Endodermal cell (in vitro differentiated cells): ENCODE measurements around the gene NIFK. TPM values are rescaled to one million over a fixed set of nuclear protein-coding genes. Genes with fewer than 3 reads are reported as not detected.

Experiments used
- DNase-seq: peaks from one replicate; pipeline ENCODE4 v3.0.0-alpha.2; 2017
- H3K27ac ChIP-seq: 2 replicates; pipeline ENCODE4 v1.5.1; 2013; ENCODE audit warnings: mild to moderate bottlenecking, low read depth, low read length, moderate library complexity
- H3K27me3 ChIP-seq: 2 replicates; pipeline ENCODE4 v1.6.1; 2013; ENCODE audit warnings: mild to moderate bottlenecking, low read length, moderate library complexity; ENCODE audit not compliant: insufficient read depth, control insufficient read depth, poor library complexity, severe bottlenecking
- H3K36me3 ChIP-seq: 2 replicates; pipeline ENCODE4 v1.7.0; 2013; ENCODE audit warnings: mild to moderate bottlenecking, low read length, moderate library complexity; ENCODE audit not compliant: control insufficient read depth, insufficient read depth
- H3K4me1 ChIP-seq: one replicate; pipeline ENCODE4 v1.7.0; 2013; ENCODE audit warnings: low read length; ENCODE audit not compliant: control insufficient read depth, insufficient read depth
- H3K4me3 ChIP-seq: 2 replicates; pipeline ENCODE4 v1.5.1; 2013; ENCODE audit warnings: mild to moderate bottlenecking, low read length, moderate library complexity
- H3K9ac ChIP-seq: 2 replicates; pipeline ENCODE4 v1.6.1; 2013; ENCODE audit warnings: mild to moderate bottlenecking, low read length, moderate library complexity; ENCODE audit not compliant: poor library complexity, severe bottlenecking; ENCODE audit errors: extremely low read depth
- H3K9me3 ChIP-seq: 2 replicates; pipeline ENCODE4 v1.6.1; 2013; ENCODE audit warnings: mild to moderate bottlenecking, low read length, moderate library complexity; ENCODE audit not compliant: control insufficient read depth
- H3K27ac Mint-ChIP-seq: 2 replicates; pipeline ENCODE4 v1.8.0; 2020; ENCODE audit warnings: mixed read lengths
- H3K27me3 Mint-ChIP-seq: 2 replicates; pipeline ENCODE4 v1.8.0; 2021; ENCODE audit warnings: mild to moderate bottlenecking, mixed read lengths; ENCODE audit not compliant: insufficient read depth
- H3K36me3 Mint-ChIP-seq: 2 replicates; pipeline ENCODE4 v1.8.0; 2020; ENCODE audit warnings: low read depth, mixed read lengths
- H3K4me1 Mint-ChIP-seq: 2 replicates; pipeline ENCODE4 v1.8.0; 2020; ENCODE audit warnings: mixed read lengths
- H3K4me3 Mint-ChIP-seq: 2 replicates; pipeline ENCODE4 v1.8.0; 2020; ENCODE audit warnings: mild to moderate bottlenecking, moderate library complexity, mixed read lengths
- H3K9me3 Mint-ChIP-seq: 2 replicates; pipeline ENCODE4 v1.8.0; 2020; ENCODE audit warnings: mild to moderate bottlenecking, mixed read lengths
- CTCF ChIP-seq: fragments of 200-600 bp; sonication (generic); conservative IDR thresholded peaks from 2 replicates; pipeline ENCODE4 v1.5.0; 2021; ENCODE audit warnings: antibody characterized with exemption, mild to moderate bottlenecking
- WGBS, 2 experiments: methylation state at CpG; one replicate each; pipeline versions ENCODE4 v1.1.5 to v1.1.7; 2013; ENCODE audit warnings: missing lambda C conversion rate in 2 of 2, mixed read lengths in 1 of 2; ENCODE audit not compliant: insufficient coverage in 1 of 2, insufficient read length in 1 of 2; 5-methylcytosine and 5-hydroxymethylcytosine counted together
- total RNA-seq, 2 donors: library from RNA; stranded (reverse); fragmentation: NEBNext Ultra II Directional in 1 of 2; extraction: Animal tissue kit (Norgen Biotek cat#: 25700) in 1 of 2; gene quantifications; 2 replicates in 1 of 2; 3 replicates in 1 of 2; pipeline ENCODE4 v1.2.1, GENCODE V29; 2021

Gene NIFK
- total RNA-seq, 2 donors from 2014 or later: 64.2 to 88.5 TPM

DNA sequence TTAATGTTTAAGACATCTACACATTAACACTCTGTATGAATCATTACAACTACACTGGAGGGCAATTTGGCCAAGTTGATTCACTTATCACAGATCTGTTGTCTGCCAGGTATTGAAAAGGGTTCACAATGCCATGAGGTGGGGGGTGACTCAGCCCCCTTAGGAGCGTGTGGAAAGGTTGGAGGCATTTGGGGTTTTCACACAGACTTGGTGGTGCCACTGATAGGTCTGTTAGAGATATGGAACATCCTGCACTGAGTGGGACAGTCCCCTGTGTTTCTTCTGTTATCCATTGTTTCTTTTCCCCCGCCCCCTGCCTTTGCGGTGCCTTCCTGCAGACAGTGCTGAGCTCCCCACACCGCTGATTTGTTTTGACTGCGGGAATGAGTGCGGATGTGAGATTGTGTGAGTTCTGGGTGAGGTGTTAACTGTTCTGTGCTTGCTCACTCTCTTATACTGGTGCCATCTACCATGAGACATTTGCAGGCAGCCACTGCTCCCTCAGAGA lies 9.4 kb upstream of the NIFK start:
- no peaks in the 10 kb centered on the region for H3K9me3 ChIP-seq
- H3K4me3 ChIP-seq: no peak overlapping the region
- Mint-ChIP-seq H3K4me3 (peak overlapping the region; percentile 7), H3K36me3 (peaks cover 2% of the 10 kb centered on the region), H3K9me3 (peaks cover 20% of the 10 kb centered on the region), H3K27ac (peak overlapping the region; percentile 81), H3K27me3 (no peaks in the 10 kb centered on the region), H3K4me1 (peaks cover 11% of the 10 kb centered on the region)
- H3K27ac ChIP-seq: no peak overlapping the region
- peak; percentile 83 for DNase-seq
- 62 to 80% methylated on average over 1 to 6 of the region's 6 CpGs for WGBS, 2 experiments
- peaks cover 6% of the 10 kb centered on the region for H3K4me1 ChIP-seq
- TF ChIP-seq CTCF: no peak
- H3K36me3 ChIP-seq: no peaks in the 10 kb centered on the region
- H3K9ac ChIP-seq: no peak overlapping the region
- H3K27me3 ChIP-seq: no peaks in the 10 kb centered on the region

GRCh38 chr2:121741450-121741849 lies 4.8 kb upstream of the NIFK start:
- peaks cover 4% of the 10 kb centered on the region for H3K4me1 ChIP-seq
- Mint-ChIP-seq H3K27me3 (no peaks in the 10 kb centered on the region), H3K4me1 (peaks cover 8% of the 10 kb centered on the region), H3K27ac (no peak overlapping the region), H3K9me3 (peaks cover 13% of the 10 kb centered on the region), H3K36me3 (peaks cover under 1% of the 10 kb centered on the region), H3K4me3 (no peak overlapping the region)
- H3K36me3 ChIP-seq: no peaks in the 10 kb centered on the region
- no peak overlapping the region for H3K9ac ChIP-seq
- no peak overlapping the region for H3K4me3 ChIP-seq
- no peaks in the 10 kb centered on the region for H3K27me3 ChIP-seq
- DNase-seq: no peak
- no peak for TF ChIP-seq CTCF
- 89% methylated on average over 3 of the region's 3 CpGs; no CpG with 5 or more reads in 1 of the 2 experiments for WGBS, 2 experiments
- H3K9me3 ChIP-seq: no peaks in the 10 kb centered on the region
- H3K27ac ChIP-seq: no peak overlapping the region

DNA sequence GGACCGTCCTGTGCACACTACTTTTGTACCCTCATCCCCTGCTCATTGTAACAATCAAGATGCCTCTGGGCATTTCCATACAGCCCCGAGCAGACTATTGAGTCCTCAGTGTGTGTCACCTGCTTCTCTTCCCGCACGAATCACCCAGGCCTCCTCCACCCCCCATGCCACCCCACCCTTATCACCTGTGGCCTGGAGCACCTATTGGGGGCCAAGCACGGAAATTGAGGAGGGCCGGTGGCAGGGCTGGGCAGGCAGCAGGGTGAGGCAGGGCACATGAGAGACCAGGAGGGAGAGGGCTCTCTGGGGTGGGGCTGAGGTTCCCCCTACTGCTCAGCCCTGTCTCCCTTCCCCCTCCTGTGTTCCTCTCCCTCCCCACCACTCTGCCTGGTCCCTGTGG lies 4.3 kb upstream of the NIFK start:
- Mint-ChIP-seq H3K27ac (no peak overlapping the region), H3K9me3 (peaks cover 11% of the 10 kb centered on the region), H3K4me1 (peaks cover 4% of the 10 kb centered on the region), H3K36me3 (no peaks in the 10 kb centered on the region), H3K4me3 (no peak overlapping the region), H3K27me3 (no peaks in the 10 kb centered on the region)
- DNase-seq: no peak
- WGBS, 2 experiments: 90 to 100% methylated on average over 1 to 6 of the region's 6 CpGs
- Histone ChIP-seq H3K27ac (no peak overlapping the region), H3K4me1 (peaks cover 3% of the 10 kb centered on the region), H3K9me3 (no peaks in the 10 kb centered on the region), H3K36me3 (no peaks in the 10 kb centered on the region), H3K27me3 (no peaks in the 10 kb centered on the region), H3K4me3 (no peak overlapping the region), H3K9ac (no peak overlapping the region)
- TF ChIP-seq CTCF: no peak
